ENCODE results near the gene PLCE1.

GRCh38 chr10:94008526-94008925 is 14.8 kb downstream of the PLCE1 start:
- no peak for TF ChIP-seq TAF1 (IDR thresholded peaks at IDR 0.05; ENCODE audit: low read depth, low read length)
- no peak for TF ChIP-seq GABPA (IDR thresholded peaks at IDR 0.05; ENCODE audit: borderline replicate concordance, insufficient read depth, low read length)
- no peak for TF ChIP-seq USF2 (IDR thresholded peaks at IDR 0.05; ENCODE audit: low read length)
- no peak for TF ChIP-seq CTCF (IDR thresholded peaks at IDR 0.05; ENCODE audit: control extremely low read depth in 1 of 3, insufficient read depth in 1 of 3, low read depth in 1 of 3, low read length in 3 of 3)
- no peak for TF ChIP-seq POLR2A (IDR thresholded peaks at IDR 0.05; ENCODE audit: control extremely low read depth in 1 of 2, low read depth in 2 of 2, low read length in 2 of 2)
- TF ChIP-seq RAD21 (IDR thresholded peaks at IDR 0.05 in 1 of 2, conservative IDR thresholded peaks at IDR 0.05 in 1 of 2; ENCODE audit: low read depth in 2 of 2, low read length in 2 of 2): no peak
- no peak for TF ChIP-seq SP1 (IDR thresholded peaks at IDR 0.05; ENCODE audit: low read depth, low read length)
- TF ChIP-seq KDM5A (IDR thresholded peaks at IDR 0.05; ENCODE audit: low read length): no peak
- TF ChIP-seq RFX5 (IDR thresholded peaks at IDR 0.05; ENCODE audit: borderline replicate concordance, low read depth, low read length): no peak
- TF ChIP-seq BRCA1 (IDR thresholded peaks at IDR 0.05; ENCODE audit: low read depth, low read length): no peak
- no peak for TF ChIP-seq TBP (IDR thresholded peaks at IDR 0.05; ENCODE audit: low read depth, low read length)
- no peak for TF ChIP-seq ATF3 (IDR thresholded peaks at IDR 0.05; ENCODE audit: insufficient read depth, low read depth, low read length)
- TF ChIP-seq MAX (IDR thresholded peaks at IDR 0.05): no peak
- TF ChIP-seq TEAD4 (IDR thresholded peaks at IDR 0.05; ENCODE audit: low read depth, low read length): no peak

Data from H1 (cell line).